NCI-H82 treated with DMSO at 0.1 percent for 48 hours (cell line): Measurements from ENCODE around the gene SASS6.
A peak's percentile ranks its signal among the peaks of the same experiment; 100 is the strongest.

ENCODE experiments used
- DNase-seq: peaks from one replicate; lab custom pipeline; 2025; ENCODE audit not compliant: unreplicated experiment; lab: John Stamatoyannopoulos, UW

SASS6 gene

DNA sequence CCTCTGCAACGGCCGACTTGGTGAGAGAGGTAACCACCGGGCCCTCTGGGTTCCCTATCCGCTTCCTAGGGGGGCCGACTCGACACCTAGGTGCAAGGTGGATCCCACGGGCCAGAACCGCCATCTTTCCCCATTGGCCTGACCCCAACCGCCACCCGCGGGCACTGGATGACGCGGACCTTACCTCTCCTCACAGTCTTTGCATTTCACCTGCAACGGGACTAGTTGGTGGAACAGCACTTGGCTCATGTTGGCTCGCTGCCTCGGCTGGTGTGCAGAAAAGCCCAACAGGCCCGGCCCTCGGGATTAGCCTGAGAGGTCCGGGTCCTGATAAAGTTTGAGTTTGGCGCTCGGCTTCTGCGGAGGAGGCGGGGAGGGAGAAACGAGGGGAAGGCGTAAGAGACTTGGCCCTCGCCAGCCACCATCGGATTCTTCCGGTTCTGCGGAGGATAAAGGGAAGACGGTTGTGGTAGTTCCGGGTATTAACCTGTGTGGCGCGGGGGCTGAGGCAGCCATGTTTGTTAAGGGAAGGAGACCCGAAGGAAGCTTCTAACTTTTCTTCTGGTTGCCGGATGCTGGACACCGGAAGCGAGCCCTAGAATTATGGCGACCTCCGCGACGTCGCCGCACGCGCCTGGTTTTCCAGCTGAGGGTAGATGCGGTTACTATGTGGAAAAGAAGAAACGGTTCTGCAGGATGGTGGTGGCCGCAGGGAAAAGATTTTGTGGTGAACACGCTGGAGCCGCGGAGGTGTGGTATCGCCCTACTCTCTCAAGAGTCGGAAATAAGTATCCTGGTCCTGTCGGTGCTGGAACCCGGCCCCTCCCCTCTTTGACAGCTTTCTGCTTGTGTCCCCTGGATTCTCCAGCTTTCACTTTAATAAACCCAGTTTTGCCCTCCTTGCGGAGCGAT lies at the start of gene SASS6, which contains the start of gene TRMT13:
Gene SASS6 (minus strand): TSS at position 365 of the 912 bp plus-strand sequence. CDS start 116 bp downstream, at position 249.
Gene TRMT13 (plus strand): TSS at position 598 of the 912 bp plus-strand sequence. CDS start 6 bp downstream, at position 604.
- DNase-seq = peak; percentile 96

DNA sequence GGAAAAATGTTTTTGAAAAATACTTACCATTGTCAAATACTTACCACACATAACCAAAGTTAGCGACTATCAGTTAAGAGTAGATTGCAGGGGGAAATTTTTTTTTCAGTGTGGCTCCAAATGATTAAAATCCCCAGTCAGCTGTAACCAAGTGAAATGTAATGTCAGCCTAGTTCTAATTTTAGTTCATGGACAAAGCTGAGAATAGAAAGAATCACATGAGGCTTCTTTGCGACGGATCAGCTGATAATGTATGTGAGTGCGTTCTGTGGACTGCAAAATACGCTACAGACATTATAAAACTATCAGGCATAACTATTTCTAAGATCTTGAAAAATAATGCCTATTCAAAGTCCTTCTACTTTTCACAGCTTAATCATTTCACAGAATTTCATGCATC lies 45.4 kb upstream of the SASS6 start, which contains the start of gene LRRC39:
Gene LRRC39 (minus strand): TSS at position 166 of the 400 bp plus-strand sequence. CDS start 9,740 bp downstream, outside the sequence.
- no peak for DNase-seq

DNA sequence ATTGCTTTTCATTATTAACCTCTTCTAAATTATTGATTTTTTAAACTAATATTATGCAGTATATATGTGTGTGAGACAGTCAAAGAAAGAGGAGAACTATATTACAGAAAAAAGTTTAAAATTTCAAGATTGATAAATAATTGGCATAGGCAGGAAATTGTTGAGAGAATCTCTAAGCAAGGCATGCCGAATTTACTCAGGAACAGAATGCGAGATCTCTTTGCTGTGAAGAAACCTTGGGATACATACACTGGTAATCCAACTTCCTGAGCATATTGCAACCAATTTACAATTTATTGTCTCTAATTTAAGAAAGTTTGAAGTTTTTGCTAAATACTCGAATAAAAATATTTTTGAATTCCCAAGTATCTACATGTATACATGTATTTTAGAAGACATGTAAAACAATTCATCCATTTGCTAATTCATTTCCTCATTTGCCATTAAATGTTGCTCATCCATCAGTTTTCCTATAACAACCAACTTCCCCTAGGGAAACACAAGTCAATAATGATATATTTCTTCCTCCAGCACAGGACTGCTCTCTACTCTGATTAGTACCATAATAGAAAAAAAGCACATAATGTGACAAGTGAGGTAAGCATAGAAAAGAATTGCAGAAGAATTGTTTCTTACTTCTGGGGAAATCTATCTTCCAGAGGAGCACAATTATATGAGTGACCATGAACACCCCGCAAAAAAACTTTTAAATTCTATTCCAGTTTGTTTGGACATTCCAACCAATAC lies 44.7 kb upstream of the SASS6 start:
- no peak for DNase-seq

DNA sequence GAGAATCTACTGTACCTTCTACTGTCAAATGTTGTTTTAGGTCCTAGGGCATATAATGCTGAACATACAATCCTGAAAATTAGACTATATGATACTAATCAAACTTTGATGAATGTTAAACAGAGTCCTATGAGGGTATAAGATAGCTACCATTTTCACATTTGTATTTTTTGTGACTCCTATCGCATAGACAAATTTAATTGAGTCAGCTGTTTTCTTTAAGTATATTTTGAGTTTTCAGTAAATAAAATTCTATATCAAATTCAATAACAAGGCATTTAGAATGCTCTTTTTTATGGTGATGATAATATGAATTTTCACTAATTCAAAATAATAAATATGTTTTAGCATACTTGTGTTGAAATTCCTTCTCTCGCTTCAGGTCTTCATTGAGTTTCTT lies 35.3 kb upstream of the SASS6 start:
- DNase-seq = no peak

GRCh38 chr1:100164702-100165101 lies 32.0 kb upstream of the SASS6 start:
- DNase-seq = no peak

DNA sequence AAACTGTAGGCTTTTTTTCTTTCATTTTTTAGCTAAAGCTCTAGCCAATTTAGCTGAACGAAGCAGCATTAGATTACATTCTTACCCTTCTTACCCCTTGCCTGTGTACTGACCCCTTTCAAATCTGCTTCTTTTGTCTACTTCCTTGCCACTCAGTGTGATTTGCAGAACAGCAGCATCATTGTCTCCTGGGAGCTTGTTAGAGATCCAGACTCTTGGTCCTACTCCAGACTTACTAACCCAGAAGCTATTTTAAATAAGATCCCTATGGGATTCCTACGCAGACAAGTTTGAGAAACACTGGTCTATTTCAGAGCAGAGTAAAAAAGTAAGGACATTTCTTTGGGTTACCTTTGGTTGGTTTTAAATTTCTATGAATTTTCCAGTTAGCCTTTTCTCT lies 31.5 kb upstream of the SASS6 start:
- DNase-seq = no peak

- no peak for DNase-seq
Measured at GRCh38 chr1:100162881-100163280, 30.2 kb upstream of the SASS6 start.

DNA sequence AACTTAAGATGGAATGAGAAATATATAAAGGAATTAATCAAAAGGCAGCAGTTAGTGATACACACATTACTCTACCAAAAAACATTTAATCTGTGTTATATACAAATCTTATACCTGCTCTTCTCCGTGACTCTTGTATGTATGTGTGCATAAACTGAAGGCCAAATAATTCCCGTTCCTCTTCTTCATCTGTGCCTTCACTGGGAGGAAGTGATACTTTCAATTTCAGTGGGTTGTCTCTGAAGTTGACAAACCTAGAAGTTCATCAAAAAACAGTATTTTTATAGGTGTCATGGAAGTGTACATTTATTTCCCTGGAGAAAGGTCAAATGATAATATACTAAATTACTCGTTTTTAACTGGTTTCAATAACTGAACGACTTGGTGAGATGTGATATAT lies 19.5 kb upstream of the SASS6 start:
- DNase-seq = no peak

DNA sequence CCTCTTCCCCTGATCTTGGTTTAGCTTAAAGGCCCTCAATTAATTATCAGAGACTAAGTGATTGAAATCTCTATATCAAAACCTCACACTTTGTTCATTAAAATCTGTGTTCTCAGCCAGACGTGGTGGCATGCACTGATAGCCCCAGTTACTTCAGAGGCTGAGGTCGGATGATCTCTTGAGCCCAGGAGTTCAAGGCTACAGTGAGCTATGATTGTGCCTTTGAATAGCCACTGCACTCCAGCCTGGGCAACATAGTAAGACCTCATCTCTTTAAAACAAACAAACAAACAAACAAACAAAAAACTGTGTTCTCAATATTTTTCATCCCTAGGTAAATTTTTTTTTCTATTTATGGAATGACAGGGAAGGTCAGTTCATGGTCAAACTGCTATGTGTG lies 18.9 kb upstream of the SASS6 start:
- DNase-seq = no peak

- no peak for DNase-seq
Measured at GRCh38 chr1:100147875-100148274, 15.1 kb upstream of the SASS6 start.

DNA sequence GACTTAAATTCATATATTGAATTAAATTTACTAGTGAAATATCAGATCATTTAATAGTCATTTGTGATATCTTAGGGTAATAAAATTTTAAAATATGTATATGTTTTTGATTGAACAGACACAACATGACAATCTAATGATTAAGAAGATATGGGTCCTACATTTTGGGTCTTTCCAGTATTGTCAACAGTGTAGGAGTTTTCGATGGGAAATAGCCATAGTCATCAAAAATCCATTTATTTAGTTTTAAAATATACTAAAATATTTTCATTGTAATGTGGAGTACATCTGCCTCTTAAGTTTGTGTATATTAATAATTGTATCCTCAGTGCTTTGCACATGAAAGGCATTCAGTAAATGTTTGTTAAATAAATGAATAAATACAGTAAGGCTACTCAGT lies 14.2 kb upstream of the SASS6 start:
- no peak for DNase-seq

DNA sequence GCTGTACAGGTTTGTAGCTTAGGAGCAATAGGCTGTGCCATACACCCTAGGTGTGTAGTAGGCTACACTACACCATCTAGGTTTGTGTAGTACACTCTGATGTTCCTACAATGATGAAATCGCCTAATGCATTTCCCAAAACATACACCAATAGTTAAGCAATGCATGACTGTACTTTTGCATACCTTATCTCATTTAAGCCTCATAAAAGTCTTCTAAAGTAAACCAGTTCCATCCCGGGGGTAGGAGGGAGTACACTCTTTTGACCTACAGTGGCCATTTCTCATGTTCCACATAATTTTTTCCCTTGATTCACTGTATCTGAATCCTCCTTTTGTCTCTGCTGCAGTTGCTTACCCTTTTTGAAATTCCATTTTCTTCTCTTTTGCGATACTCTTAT lies 12.4 kb upstream of the SASS6 start:
- no peak for DNase-seq

DNA sequence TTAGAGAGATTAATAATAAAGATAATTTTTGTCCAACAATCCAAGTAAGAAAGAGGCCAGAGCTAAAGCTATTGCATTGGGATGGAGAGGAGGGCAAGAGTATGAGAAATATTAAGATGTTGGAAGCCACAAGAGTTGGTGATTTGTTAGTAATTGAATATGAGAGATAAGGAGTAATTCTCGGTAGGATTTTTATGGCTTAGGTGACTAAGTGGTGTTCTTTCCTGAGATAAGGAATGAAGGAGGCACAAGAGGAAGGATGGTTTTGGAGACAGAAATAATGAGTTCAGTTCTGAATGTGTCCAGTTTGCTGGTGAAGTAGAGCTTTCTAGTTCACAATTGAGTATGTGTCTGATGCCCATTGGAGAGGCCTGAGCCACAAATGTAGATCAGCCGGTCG lies 9.6 kb upstream of the SASS6 start:
- no peak for DNase-seq

DNA sequence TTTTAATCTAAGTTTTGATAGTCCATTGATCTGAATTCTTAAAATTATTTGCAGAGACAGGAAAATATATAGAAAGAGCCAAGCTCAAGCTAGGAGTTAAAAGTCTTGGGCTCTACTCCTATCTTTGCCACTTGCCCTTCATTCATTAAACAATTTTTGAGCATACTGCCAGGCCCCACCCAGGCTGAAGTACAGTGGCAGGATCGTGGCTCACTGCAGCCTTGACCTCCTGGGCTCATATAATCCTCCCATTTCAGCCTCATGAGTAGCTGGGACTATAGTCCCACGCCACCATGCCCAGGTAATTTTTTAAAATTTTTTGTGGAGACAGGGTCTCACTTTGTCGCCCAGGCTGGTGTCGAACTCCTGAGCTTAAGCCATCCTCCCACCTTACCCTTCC lies 8.5 kb upstream of the SASS6 start:
- DNase-seq = no peak

DNA sequence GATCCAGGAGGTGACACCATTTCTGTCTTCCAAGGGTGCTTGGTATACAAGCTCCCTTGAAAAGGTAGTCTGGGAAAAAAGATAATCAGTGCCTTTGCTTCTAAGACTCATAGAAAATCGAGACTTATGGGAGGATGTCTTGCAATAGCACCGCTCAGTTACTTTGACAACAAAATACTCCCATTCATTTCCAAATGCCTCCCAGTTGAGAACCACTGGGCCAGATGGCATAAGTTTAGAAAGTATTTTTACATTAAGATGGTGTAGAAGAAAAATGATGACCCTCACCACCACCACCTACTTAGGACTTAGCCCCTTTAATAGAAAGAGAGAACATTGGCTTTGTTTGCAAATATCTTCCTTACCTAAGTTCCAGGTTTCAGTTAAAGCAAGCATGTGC lies 4.9 kb upstream of the SASS6 start:
- no peak for DNase-seq

DNA sequence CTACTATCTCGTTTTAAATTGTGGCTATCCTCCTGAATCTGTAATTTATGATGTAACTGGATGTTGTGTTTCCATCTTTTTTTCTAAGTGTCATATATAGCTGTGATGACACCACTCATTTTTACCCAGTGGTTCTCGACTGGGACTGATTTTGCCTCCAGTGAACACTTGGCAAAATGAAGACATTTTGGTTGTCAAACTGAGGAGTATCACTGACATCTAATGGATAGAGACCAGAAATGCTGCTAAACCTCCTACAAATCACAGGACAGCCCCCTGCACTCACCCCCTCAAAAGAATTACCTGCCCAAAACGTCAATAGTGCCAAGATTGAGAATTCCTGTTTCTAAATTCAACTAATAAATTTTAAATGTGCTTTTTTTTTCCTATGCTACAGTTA lies 2.1 kb upstream of the SASS6 start:
- DNase-seq = no peak

DNA sequence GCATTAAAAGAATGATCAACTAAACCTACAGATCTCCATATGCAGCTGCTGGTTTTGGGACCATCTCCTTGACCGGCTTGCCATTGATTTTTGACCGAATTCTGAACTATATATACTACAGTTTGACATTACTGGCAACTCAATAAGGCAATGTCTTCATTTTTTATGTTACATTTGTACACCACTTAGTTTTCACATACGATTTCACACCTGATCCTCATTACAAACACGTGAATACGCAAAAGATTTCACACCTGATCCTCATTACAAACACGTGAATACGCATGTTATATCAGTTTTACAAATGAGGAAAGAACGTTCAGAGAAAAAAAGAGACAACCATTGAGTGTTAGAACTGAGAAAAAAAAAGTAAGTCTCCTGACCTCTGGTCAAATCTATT lies 1.1 kb downstream of the SASS6 start:
- no peak for DNase-seq

DNA sequence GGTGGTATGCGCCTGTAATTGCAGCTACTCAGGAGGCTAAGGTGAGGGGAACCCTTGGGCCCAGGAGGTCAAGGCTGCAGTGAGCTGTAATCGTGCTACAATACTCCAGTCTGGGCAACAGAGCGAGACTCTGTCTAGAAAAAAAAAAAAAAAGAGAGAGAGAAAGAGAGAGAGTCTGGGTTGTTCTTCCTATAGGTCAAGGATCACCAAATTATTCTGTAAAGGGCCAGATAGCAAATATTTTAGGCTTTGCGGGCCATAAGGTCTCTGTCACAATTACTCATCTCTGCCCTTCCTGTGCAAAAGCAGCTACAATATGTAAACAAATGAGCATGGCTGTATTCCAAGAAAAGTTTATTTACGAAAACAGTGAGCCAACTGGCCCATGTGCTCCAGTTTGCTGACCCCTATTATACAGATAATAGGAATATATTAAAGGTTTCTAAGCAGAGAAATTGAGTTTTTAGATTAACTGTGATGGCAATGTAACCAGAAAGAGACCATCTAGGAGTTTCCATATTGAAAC lies 2.1 kb downstream of the SASS6 start:
- no peak for DNase-seq

- no peak for DNase-seq
Measured at GRCh38 chr1:100127226-100127625, 5.5 kb downstream of the SASS6 start.

GRCh38 chr1:100122177-100122576 lies 10.6 kb downstream of the SASS6 start:
- DNase-seq = no peak

DNA sequence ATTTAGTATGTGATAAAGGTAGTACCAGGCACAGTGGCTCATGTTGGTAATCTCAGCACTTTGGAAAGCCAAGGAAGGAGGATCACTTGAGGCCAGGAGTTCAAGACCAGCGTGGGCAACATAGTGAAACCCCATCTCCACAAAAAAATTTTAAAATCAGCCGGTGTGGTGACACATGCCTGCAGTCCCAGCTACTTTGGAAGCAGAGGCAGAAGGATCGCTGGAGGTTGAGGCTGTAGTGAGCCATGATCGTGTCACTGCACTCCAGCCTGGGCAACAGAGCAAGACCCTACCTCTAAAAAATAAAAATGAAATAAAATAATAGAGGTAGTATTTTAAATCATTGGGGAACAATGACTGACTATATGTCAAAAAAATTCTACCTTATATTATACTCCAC lies 17.2 kb downstream of the SASS6 start:
- DNase-seq = no peak
